ENCODE results near the gene NMRAL1.

GRCh38 chr16:4481963-4482362 is 7.5 kb upstream of the NMRAL1 start:
- TF ChIP-seq CTCF (IDR thresholded peaks at IDR 0.05) (no peak), POLR2A (IDR thresholded peaks at IDR 0.05) (no peak)
